HS-27A (cell line): Measurements from ENCODE around the gene GJB4.

Experiments
- DNase-seq: peaks from one replicate; pipeline ENCODE4 v3.0.0-alpha.2; 2012; ENCODE audit warnings: low read depth, missing footprints

GJB4 gene

DNA sequence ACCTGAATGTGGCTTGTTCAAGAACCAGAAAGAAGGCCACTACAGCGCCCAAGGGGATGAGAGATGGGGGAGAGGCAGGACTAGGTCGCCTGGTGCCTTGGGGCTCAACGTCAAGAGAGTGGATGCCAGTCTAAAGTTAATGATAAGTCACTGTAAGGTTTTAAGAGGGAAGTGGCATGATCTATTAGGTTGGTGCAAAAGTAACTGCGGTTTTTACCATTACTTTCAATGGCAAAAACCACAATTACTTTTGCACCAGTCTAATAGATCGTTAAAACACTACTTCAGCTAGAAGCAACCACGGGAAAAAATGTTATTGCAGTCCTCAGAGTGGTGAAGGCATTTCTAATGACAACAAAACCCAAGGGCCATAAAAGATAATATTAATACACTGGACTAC lies 18.8 kb downstream of the GJB4 start:
- no peak for DNase-seq

DNA sequence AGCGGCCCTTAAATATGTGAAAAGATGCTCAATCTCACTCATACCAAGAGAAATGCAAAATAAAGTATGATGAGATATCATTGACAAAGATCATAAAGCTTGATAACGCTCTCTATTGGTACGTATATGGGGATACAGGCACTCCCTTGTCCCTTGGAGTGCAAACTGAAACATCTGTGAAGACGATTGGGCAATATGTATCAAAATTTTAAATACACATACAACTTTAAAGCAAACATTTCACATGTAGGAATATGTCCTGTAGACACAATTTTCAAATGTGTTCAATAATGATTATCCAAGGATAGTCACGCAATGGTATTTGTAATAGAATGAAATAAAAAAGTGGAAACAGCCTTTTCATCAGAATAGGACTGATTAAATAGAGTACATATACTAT lies 19.5 kb downstream of the GJB4 start:
- DNase-seq = no peak

DNA sequence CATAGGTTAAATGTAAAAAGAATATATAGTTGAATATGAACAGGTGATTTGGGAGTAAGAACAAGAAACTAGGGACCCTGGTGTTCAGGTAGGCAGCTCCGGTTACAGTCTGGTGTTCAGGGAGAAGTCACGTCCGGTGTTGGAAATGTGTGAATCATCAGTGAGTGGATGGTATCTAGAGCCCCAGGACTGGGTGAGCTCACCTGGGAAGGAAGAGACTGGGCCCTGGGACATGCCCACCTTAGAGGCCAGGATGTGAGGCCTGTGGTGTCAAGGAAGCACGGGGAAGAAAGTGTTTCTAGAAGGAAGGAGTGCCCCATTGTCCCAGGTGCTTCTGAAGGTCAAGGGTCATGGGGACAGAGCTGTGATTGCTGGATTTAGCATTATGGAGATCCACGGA lies 20.0 kb downstream of the GJB4 start:
- DNase-seq = no peak

DNA sequence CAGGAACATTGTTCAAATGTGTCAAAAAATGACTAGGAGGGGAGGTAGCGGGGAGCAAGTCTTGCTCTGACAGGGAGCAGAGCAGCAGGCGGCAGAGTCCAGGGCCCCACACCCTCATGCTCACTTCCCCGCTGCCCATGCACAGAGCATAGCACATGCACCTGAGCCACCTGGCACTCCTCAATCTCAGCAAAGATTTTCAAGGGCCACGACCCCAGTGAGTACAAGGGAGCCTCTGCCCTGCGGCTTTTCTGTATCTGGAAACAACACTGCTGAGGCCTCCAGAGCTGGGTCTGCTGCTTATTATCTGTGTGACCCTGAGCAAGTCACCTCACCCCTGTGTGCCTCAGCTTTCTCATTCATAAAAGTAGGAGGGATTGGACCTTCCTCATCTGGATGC lies 20.4 kb downstream of the GJB4 start:
- no peak for DNase-seq

DNA sequence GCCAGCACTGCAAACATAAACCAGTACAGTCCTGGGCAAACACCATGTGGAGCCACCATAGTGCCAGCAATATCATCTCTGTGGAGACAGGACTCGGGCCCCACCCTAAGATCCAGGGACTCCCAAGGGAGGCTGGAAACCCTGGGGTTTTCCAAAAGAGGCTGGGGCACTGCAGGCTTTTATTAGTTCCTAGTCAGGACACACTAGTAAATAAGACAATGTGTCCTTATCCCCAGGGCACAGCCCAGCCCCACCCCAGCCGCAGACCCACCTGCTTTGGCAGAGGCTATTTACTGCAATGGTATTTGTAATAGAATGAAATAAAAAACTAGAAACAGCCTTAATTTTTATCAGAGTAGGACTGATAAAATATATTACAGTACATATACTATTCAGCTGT lies 21.0 kb downstream of the GJB4 start:
- no peak for DNase-seq

DNA sequence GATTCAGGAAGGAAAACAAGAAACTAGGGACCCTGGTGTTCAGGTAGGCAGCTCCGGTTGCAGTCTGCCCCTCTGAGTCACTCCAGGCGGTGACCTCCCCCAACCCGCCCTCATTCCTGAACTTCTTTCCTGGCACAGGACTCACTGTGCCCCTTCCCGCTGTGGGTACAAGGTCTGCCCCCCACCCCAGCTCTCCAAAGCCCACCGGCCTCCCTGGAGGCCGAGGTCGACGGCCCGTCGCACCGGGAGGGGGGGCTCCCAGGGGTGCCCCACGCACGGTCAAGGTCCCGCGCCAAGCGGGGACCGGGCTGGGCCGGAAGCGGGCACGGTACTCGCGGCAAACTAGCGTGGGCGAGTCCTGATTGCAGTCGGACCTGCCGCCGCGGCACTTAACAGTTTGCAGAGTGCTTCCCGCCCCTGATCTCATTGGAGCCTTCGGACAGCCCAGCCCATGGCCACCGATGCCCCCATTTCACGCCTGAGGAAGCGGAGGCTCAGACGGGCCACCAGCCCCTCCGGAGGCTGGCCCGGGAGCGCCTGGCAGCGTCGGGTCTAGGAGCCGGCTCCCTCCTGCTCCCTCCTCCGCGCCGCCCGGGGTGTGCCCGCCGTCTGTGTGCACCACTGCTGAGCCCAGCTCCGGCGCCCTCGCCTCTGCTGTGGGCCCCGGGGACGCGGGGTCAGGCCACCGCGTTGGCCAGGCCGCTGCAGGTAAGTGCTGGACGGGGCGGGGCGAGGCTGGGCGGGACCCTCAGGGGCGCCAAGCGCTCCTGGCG lies 21.7 kb downstream of the GJB4 start, which contains the start of gene GJB3:
Gene GJB3, plus strand, starts transcription at position 144 of the 773 bp plus-strand sequence. CDS start 3,549 bp downstream, outside the sequence.
- DNase-seq = no peak

DNA sequence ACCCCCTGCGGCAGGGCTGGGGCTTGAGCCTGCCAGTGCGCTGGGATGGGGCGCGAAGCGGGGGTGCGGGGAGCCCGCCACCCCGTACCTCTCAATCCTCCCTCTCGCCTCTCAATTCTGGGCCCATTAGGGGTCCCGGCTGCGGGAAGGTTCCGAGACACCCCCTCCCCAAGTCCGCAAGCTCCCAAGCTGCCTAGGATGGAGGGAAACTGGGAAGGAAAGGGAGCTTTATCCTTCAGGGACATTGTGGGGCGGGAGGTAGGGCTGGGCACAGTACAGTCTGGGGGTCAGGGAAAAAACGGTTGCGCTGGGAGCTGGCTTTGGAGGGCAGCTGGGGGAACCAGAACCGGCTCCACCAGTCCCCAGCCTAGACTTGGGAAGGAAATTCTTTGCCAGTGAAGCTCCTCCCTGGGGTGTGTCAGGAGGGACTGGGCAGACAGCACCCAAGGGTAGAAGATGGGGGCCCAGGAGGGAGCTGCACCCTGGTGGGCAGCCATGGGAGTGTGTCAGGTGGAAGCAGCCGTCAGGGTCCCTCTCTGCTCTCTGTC lies 22.4 kb downstream of the GJB4 start:
- DNase-seq = no peak

DNA sequence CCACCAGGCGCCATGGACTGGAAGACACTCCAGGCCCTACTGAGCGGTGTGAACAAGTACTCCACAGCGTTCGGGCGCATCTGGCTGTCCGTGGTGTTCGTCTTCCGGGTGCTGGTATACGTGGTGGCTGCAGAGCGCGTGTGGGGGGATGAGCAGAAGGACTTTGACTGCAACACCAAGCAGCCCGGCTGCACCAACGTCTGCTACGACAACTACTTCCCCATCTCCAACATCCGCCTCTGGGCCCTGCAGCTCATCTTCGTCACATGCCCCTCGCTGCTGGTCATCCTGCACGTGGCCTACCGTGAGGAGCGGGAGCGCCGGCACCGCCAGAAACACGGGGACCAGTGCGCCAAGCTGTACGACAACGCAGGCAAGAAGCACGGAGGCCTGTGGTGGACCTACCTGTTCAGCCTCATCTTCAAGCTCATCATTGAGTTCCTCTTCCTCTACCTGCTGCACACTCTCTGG lies 25.2 kb downstream of the GJB4 start:
- no peak for DNase-seq

DNA sequence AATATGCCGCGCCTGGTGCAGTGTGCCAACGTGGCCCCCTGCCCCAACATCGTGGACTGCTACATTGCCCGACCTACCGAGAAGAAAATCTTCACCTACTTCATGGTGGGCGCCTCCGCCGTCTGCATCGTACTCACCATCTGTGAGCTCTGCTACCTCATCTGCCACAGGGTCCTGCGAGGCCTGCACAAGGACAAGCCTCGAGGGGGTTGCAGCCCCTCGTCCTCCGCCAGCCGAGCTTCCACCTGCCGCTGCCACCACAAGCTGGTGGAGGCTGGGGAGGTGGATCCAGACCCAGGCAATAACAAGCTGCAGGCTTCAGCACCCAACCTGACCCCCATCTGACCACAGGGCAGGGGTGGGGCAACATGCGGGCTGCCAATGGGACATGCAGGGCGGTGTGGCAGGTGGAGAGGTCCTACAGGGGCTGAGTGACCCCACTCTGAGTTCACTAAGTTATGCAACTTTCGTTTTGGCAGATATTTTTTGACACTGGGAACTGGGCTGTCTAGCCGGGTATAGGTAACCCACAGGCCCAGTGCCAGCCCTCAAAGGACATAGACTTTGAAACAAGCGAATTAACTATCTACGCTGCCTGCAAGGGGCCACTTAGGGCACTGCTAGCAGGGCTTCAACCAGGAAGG lies 25.8 kb downstream of the GJB4 start:
- DNase-seq = no peak

DNA sequence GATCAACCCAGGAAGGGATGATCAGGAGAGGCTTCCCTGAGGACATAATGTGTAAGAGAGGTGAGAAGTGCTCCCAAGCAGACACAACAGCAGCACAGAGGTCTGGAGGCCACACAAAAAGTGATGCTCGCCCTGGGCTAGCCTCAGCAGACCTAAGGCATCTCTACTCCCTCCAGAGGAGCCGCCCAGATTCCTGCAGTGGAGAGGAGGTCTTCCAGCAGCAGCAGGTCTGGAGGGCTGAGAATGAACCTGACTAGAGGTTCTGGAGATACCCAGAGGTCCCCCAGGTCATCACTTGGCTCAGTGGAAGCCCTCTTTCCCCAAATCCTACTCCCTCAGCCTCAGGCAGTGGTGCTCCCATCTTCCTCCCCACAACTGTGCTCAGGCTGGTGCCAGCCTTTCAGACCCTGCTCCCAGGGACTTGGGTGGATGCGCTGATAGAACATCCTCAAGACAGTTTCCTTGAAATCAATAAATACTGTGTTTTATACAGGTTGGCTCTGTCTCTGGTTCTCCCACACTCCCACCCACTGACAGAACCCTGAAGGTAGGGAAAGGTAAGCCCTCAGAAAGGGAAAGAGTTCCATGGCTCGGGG lies 26.4 kb downstream of the GJB4 start:
- DNase-seq = no peak

DNA sequence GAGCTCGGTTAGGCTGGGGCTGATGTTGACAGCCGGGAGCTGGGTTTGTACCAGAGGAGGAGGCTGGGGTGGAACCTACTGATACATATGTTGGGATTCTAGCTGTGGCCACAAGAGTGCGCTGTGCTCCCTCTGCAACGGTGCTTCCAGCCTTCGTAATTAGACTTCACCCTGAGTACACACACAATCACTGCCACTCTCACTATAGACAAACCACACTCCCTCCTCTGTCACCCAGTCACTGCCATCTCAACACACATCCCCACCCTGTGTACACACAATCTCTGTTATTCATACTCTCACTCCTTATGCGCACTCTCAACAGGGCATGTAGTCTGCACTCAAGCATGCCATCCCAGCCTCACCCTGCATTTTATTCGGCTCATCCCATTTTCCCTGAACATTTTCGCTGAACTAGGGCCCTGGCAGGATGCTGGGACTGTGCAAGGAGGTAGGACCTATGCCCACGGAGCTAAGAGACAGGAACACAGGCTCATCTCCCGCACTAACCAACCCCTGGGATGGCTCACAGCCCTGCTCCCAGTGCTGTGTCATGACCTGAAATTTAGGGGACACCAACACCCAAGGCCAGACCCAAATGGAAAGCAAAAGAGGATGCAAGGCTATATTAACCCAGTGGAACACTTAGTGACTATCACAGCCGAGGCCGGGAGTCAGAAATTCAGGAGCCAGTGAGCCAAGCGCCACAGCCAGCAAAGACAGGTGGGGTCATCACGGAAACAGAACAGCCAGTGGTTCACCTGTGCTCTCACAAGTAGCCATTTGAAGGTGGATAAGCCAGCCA lies 27.2 kb downstream of the GJB4 start:
- no peak for DNase-seq

DNA sequence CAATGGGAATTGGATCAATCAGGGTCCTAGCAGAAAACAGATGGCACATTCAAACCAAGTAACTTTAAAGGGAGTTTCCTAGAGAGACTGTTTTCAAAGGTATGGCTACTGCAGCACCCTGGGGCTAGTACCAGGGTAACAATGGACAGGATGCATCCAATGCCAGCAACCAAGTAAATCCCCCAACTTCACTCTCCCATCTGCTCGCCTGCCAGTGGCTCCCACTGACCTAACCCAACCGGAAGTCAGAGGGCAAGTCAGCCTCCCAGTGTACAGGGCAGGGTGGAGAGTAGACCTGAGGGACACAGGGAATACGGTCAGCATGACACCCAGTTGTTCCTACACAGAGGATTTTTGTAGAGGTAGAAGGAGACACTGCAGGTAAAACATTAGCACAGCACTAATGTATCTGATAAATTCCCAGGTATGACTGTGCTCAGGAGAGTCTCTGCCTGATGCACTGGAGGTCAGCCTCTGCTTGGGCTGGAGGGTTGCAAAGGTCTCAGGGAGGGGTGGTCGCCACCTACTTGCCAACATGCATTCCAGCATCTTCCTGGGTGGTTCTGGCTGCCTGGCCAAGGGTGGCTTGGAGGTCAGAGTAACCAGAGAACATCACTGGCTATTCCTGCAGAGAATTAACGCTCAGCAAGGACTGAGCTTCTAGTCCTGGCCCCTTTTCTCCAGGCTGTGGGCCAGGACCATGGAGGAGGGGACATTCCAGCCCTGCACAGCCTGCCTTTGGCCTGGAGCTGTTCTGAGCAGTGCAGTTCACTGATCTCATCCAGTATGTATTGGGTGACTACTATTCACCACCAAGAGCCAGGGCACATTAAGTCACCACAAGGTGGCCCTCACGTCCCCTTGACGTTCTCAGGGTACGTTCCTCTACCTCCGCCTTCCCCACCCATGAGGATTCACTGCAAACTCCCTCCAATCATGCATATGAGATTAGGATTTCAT lies 28.2 kb downstream of the GJB4 start:
- DNase-seq = no peak

DNA sequence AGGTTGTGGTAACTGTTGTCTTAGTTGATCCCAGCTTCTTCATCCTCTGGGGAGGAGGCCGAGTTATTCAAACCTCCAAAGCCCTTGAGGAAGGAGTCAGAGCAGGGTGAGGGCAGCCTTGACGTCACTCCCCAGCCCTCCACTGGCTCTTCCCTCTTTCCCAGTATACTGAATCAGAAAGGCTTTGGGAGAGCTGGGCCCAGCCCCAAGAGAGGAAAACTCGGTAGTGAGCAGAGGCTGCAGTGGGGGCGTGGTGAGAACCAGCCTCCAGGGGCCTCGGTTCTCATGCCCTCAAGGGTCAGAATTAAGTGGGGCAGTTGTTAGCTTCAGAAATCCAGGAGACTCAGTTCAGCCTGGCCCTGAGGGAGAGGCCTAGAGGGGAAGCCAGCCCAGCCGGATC lies 31.4 kb downstream of the GJB4 start:
- DNase-seq = no peak

DNA sequence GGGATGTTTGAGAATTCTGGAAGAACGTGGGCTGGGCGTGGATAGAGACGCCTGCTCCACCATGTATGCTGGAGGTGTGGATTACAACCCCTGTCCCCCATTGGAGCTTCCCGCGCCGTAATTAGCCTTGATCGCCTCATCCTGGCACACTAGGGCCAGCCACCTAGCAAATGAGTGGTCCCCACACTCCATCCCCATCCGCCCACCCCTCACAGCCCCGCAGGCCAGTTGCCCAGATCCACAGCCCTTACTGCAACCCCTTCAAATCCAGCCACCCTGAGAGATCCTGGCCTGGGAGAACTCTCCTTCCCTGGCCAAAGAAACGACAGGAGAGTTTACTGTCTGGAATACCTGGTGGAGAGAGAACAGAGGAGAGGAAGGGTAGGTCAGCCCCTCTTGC lies 32.9 kb downstream of the GJB4 start:
- DNase-seq = no peak

DNA sequence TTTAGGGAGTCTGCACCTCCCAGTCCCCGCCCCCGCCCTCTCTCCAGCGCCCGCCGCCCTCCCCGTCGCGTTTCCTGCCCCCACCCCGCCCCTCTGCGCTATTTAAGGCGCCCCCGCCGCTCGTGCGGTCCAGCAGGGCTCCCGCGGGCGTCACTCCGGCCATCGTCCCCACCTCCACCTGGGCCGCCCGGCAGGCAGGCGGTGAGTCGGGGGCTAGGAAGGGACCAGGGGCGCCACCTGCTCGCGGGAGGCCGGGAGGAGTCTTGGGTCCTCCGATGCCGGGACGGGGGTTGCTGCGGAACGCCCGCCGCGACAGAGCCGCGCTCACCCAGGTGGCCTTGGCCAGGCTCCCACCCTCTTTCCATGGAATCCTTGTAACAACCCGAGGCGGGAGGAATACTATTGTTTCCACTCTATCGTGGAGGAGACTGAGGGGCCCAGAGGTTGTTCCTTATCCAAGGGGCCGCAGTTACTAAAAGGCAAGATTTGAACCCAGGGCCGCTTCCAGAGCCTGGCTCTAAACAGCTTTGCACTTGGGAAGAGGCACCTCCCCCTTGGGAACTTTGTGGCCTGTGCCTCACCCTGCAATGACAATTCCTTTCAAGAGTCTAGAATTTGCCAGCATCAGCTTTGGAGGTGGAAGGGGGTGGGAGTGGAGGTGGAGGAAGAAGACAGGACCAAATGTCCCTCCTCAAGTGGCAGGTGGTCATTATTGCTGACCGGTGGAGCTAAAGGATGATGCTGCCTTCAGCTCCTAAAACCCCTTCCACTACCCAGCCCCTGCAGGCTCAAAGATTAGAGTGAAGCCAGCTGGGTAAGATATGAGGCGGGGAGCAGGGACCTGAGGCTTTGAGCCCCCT lies 33.6 kb downstream of the GJB4 start, which contains the start of gene GJA4:
Gene GJA4, plus strand, starts transcription at position 132 of the 860 bp plus-strand sequence. CDS start 1,215 bp downstream, outside the sequence.
- no peak for DNase-seq

DNA sequence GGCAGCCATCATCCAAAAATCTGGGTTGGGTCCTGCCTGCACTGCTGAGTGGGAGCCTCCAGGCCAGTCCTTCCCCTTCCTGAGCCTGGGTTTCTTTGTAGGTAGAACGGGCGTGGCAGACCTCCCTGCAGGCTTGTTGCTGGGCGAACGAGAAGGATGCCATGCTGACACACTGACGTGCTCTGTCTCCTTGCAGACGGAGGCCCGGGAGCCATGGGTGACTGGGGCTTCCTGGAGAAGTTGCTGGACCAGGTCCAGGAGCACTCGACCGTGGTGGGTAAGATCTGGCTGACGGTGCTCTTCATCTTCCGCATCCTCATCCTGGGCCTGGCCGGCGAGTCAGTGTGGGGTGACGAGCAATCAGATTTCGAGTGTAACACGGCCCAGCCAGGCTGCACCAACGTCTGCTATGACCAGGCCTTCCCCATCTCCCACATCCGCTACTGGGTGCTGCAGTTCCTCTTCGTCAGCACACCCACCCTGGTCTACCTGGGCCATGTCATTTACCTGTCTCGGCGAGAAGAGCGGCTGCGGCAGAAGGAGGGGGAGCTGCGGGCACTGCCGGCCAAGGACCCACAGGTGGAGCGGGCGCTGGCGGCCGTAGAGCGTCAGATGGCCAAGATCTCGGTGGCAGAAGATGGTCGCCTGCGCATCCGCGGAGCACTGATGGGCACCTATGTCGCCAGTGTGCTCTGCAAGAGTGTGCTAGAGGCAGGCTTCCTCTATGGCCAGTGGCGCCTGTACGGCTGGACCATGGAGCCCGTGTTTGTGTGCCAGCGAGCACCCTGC lies 34.7 kb downstream of the GJB4 start:
- DNase-seq = no peak

DNA sequence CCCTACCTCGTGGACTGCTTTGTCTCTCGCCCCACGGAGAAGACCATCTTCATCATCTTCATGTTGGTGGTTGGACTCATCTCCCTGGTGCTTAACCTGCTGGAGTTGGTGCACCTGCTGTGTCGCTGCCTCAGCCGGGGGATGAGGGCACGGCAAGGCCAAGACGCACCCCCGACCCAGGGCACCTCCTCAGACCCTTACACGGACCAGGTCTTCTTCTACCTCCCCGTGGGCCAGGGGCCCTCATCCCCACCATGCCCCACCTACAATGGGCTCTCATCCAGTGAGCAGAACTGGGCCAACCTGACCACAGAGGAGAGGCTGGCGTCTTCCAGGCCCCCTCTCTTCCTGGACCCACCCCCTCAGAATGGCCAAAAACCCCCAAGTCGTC lies 35.2 kb downstream of the GJB4 start:
- no peak for DNase-seq

DNA sequence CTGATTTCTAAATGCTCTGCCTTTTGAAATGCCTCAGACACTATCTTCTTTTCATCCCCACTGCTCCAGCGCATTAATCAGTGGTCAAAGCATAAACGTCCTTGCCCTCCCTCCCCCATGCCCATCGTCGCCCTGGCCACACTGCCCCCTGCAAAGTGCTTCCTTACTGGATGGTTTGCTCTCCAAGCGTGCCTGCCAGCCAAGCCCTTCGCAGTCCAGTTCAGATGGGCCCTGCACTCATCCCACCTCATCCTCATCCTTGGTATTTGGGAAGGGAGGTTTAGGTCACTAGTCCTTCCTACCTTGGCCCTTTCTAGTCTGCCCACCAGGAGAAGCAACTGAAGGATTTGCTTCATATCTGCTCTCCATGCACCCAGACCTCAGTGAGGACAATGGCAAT lies 36.4 kb downstream of the GJB4 start:
- DNase-seq = no peak

DNA sequence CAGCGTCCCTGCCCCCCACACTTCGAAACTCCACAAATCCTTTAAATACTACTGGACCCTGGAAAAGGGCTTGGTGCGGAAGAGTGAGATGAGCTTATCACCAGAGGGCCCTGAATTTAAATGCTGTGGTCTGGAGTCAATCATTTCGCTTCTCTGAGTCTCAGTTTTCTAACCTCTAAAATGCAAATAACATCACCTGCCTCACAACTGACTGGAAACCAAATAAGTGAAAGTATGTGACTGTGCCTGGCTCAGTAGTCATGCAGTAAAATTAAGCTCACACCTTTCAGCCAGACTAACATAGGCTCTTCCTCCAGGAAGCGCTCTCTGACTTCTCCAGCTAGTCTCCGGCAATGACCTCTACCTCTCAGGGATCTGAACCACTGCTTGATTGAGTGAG lies 37.5 kb downstream of the GJB4 start:
- DNase-seq = no peak
